Erythroblast (primary cell): Measurements from ENCODE around the gene PCBP3.

Source experiments
- GATA1 ChIP-seq: IDR thresholded peaks from 2 replicates; pipeline ENCODE4 v1.6.1; 2011; ENCODE audit warnings: low read depth, mild to moderate bottlenecking, control low read depth, low read length, moderate library complexity
- POLR2A ChIP-seq: IDR thresholded peaks from 2 replicates; pipeline ENCODE4 v1.6.1; 2011; ENCODE audit warnings: mild to moderate bottlenecking, low read length

GRCh38 chr21:45943630-45944540, 300.4 kb downstream of the PCBP3 start:
- no peak for TF ChIP-seq POLR2A
- no peak for TF ChIP-seq GATA1
